K562 (cell line): Measurements from ENCODE around the gene ATF7IP. TPM values are rescaled to one million over a fixed set of nuclear protein-coding genes. Genes with fewer than 3 reads are reported as not detected.

Source experiments
- ATAC-seq: fragments of 200-7000 bp; cut with Tn5 transposase; 3 replicates; pipeline ENCODE4 v1.9.1; 2020; ENCODE audit warnings: moderate library complexity
- BruUV-seq: library from RNA; stranded (reverse); fragments of 400-500 nt; replicated peaks from 2 replicates; lab custom pipeline; 2021; lab: Mats Ljungman, UMichigan
- CTCF ChIA-PET: fragments of 300-600 bp; formaldehyde crosslinking; extraction: SDS; loops from one replicate; lab custom pipeline; 2021; ENCODE audit warnings: low intra/inter-chr PET ratio; lab: Yijun Ruan, JAX
- POLR2A ChIA-PET: fragments of 300-600, 350-650 bp; sonication (Branson Sonifier 250); formaldehyde crosslinking; extraction: SDS; loops from one replicate; lab custom pipeline; 2021; ENCODE audit warnings: antibody characterized with exemption, inconsistent platforms; lab: Yijun Ruan, JAX
- DNase-seq, 4 experiments: peaks; one replicate each; pipeline versions ENCODE4 v3.0.0 to v3.0.0-alpha.2; 2011 to 2018; ENCODE audit warnings: low spot score in 3 of 4, mixed read lengths in 3 of 4; ENCODE audit errors: extremely low read depth in 1 of 4
- FAIRE-seq: peaks from 2 replicates; lab custom pipeline; 2011; peaks lifted over from hg19 to GRCh38; lab: Jason Lieb, UNC
- H2AFZ ChIP-seq: 2 replicates; pipeline ENCODE4 v1.6.0; 2011; ENCODE audit warnings: low read depth, low read length, control low read depth, inconsistent platforms
- H3K27ac ChIP-seq: fragments of 200-600 bp; 3 replicates; pipeline ENCODE4 v1.8.0; 2011; ENCODE audit warnings: low read depth, mild to moderate bottlenecking, control low read depth, inconsistent platforms, low read length, moderate library complexity, mixed read lengths; ENCODE audit errors: extremely low read depth
- H3K27me3 ChIP-seq, 2 experiments: fragments of 300-600 bp in 1 of 2; 2 replicates in 1 of 2; 3 replicates in 1 of 2; pipeline versions ENCODE4 v1.6.0 to v1.8.0; 2011; ENCODE audit warnings: inconsistent platforms in 2 of 2, low read length in 2 of 2, mild to moderate bottlenecking in 1 of 2, mixed read lengths in 1 of 2, moderate library complexity in 1 of 2; ENCODE audit not compliant: control insufficient read depth in 2 of 2, insufficient read depth in 2 of 2
- H3K36me3 ChIP-seq: fragments of 300-600 bp; 3 replicates; pipeline ENCODE4 v1.8.0; 2011; ENCODE audit warnings: mild to moderate bottlenecking, low read length, inconsistent platforms; ENCODE audit not compliant: control insufficient read depth, insufficient read depth
- H3K4me1 ChIP-seq, 2 experiments: fragments of 200-600 bp in 1 of 2; replicated peaks in 1 of 2; 2 replicates in 1 of 2; 3 replicates in 1 of 2; pipeline versions ENCODE4 v1.5.1 to v1.8.0; 2011; ENCODE audit warnings: inconsistent platforms in 2 of 2, low read length in 2 of 2, mild to moderate bottlenecking in 1 of 2, mixed read lengths in 1 of 2, moderate library complexity in 1 of 2; ENCODE audit not compliant: control insufficient read depth in 2 of 2, insufficient read depth in 2 of 2
- H3K4me2 ChIP-seq: 2 replicates; pipeline ENCODE4 v1.6.1; 2011; ENCODE audit warnings: low read length, control low read depth, inconsistent platforms, mixed read lengths; ENCODE audit not compliant: insufficient read depth
- H3K4me3 ChIP-seq: fragments of 200-600 bp; sonication (generic), shearing (Covaris generic); 2 replicates; pipeline ENCODE4 v1.5.1; 2016; ENCODE audit warnings: control low read depth, inconsistent platforms
- H3K79me2 ChIP-seq: fragments of 200-600 bp; 3 replicates; pipeline ENCODE4 v1.8.0; 2011; ENCODE audit warnings: low read length, inconsistent platforms; ENCODE audit not compliant: control insufficient read depth, insufficient read depth
- H3K9ac ChIP-seq, 2 experiments: 2 replicates each; pipeline versions ENCODE4 v1.6.0 to v1.6.1; 2011; ENCODE audit warnings: low read depth in 2 of 2, low read length in 2 of 2, control low read depth in 1 of 2, inconsistent platforms in 1 of 2, mild to moderate bottlenecking in 1 of 2, mixed read lengths in 1 of 2; ENCODE audit not compliant: insufficient read depth in 1 of 2
- H3K9me1 ChIP-seq: one replicate; pipeline ENCODE4 v1.6.0; 2011; ENCODE audit warnings: inconsistent platforms, mild to moderate bottlenecking, low read length, moderate library complexity; ENCODE audit not compliant: control insufficient read depth, insufficient read depth
- H3K9me3 ChIP-seq: replicated peaks from 2 replicates; pipeline ENCODE4 v1.5.1; 2011; ENCODE audit warnings: low read depth, low read length, inconsistent platforms; ENCODE audit not compliant: control insufficient read depth, insufficient read depth
- H4K20me1 ChIP-seq: replicated peaks from 2 replicates; pipeline ENCODE4 v1.6.1; 2011; ENCODE audit warnings: low read length, inconsistent platforms, mixed read lengths; ENCODE audit not compliant: control insufficient read depth, insufficient read depth
- ARID2 ChIP-seq: fragments of 450-650 bp; IDR thresholded peaks from 2 replicates; pipeline ENCODE4 v1.6.1; 2017; ENCODE audit warnings: antibody characterized with exemption, mild to moderate bottlenecking
- CC2D1A ChIP-seq: fragments of 450-650 bp; IDR thresholded peaks from 2 replicates; pipeline ENCODE4 v1.6.1; 2017; ENCODE audit warnings: mild to moderate bottlenecking
- NR2F6 ChIP-seq: fragments of 450-650 bp; formaldehyde crosslinking; IDR thresholded peaks from 2 replicates; pipeline ENCODE4 v1.4.0; 2020; ENCODE audit warnings: mild to moderate bottlenecking
- RAD21 ChIP-seq, 2 experiments: fragments of 250-450 bp in 1 of 2; fragments of 450-650 bp in 1 of 2; sonication (Bioruptor Pico) in 1 of 2; formaldehyde crosslinking in 1 of 2; IDR thresholded peaks in 1 of 2; conservative IDR thresholded peaks in 1 of 2; 2 replicates each; pipeline versions ENCODE4 v1.4.0 to v1.8.0; 2020 to 2022; ENCODE audit warnings: mild to moderate bottlenecking in 2 of 2, moderate library complexity in 1 of 2
- SMC3 ChIP-seq: conservative IDR thresholded peaks from 2 replicates; pipeline ENCODE4 v1.6.1; 2011; ENCODE audit warnings: low read depth, low read length, improper control_type of control experiment; ENCODE audit not compliant: insufficient read depth
- ZNF75A ChIP-seq: fragments of 450-650 bp; formaldehyde crosslinking; IDR thresholded peaks from 2 replicates; pipeline ENCODE4 v1.4.0; 2020; ENCODE audit warnings: mild to moderate bottlenecking
- WGBS: fragments of 100-300 bp; shearing (Covaris generic); methylation state at CpG from one replicate; pipeline ENCODE4 v1.1.6; 2016; ENCODE audit warnings: low coverage, mixed read lengths; ENCODE audit not compliant: insufficient coverage; ENCODE audit errors: missing lambda C conversion rate; 5-methylcytosine and 5-hydroxymethylcytosine counted together
- in situ Hi-C: fragments of 300-500 bp; cut with MboI; formaldehyde crosslinking; loops from 4 replicates; pipeline ENCODE4 v1.15.0; 2018; ENCODE audit warnings: inconsistent platforms, mixed read lengths
- intact Hi-C: fragments of 100-400 bp; cut with micrococcal nuclease; formaldehyde crosslinking; loops from 2 replicates; pipeline ENCODE4 v1.14.2; 2022
- polyA plus RNA-seq, 8 experiments: library from polyadenylated mRNA; depleted of rRNA in 4 of 8; stranded (reverse) in 5 of 8; unstranded in 3 of 8; fragments of >200 nt; fragmentation: Nextera tagmentation in 2 of 8; fragmentation: Illumina TruSeq in 1 of 8; extraction: Ambion mirVana in 2 of 8; extraction: Trizol in 1 of 8; gene quantifications; 2 replicates each; pipeline versions ENCODE4 v1.2.1 to v1.2.3, GENCODE V29; 2011 to 2014; ENCODE audit warnings: inconsistent platforms in 1 of 8, missing spikeins in 1 of 8
- total RNA-seq, 7 experiments: library from RNA; depleted of rRNA in 6 of 7; stranded (reverse); fragments of >200 nt in 6 of 7; fragmentation: Illumina TruSeq in 2 of 7; extraction: Trizol in 2 of 7; gene quantifications; 2 replicates each; pipeline versions ENCODE4 v1.2.1 to v1.2.3, GENCODE V29; 2011 to 2021; ENCODE audit warnings: low replicate concordance in 1 of 7
- TF ChIP-seq, protein P1 (sequence below), 2 experiments: fragments of 450-650 bp; formaldehyde crosslinking in 1 of 2; IDR thresholded peaks; 2 replicates each; pipeline versions ENCODE4 v1.4.0 to v1.6.1; 2014 to 2020; ENCODE audit warnings: mild to moderate bottlenecking in 2 of 2, borderline replicate concordance in 1 of 2, low read depth in 1 of 2
- TF ChIP-seq, protein P2 (sequence below), 3 experiments: IDR thresholded peaks in 2 of 3; conservative IDR thresholded peaks in 1 of 3; 2 replicates each; pipeline ENCODE4 v1.5.1; 2011 to 2012; ENCODE audit warnings: low read length in 3 of 3, mild to moderate bottlenecking in 3 of 3, control low read depth in 2 of 3, improper control_type of control experiment in 1 of 3, inconsistent platforms in 1 of 3, low read depth in 1 of 3, mixed read lengths in 1 of 3, moderate library complexity in 1 of 3; ENCODE audit not compliant: insufficient read depth in 2 of 3

The ATF7IP gene
- total and polyA plus RNA-seq, 9 of the 15 experiments (the other 6 are each of a cell fraction or from before 2014, with no cell fraction given), result 2.8 to 27.1 (median 11.0) TPM

- H3K79me2 ChIP-seq, result peaks cover 10% of the 10 kb centered on the region; the same call in 2 of the 3 replicates
- POLR2A ChIA-PET, result interaction anchor here (0.6 to 1.0 kb wide), 2 partner anchors 197 to 244 kb away, joined by 3 read pairs; no protein-coding TSS in a partner anchor
Measured at GRCh38 chr12:14454098-14454907, 88.8 kb downstream of the ATF7IP start.

More at GRCh38 chr12:14454098-14454907, 88.8 kb downstream of the ATF7IP start:
- ATAC-seq (peak; percentile 91), DNase-seq (peak; percentile 12 to 50 (median 28)), FAIRE-seq (peak; percentile 65)
- H3K9me1 ChIP-seq, result no peaks in the 10 kb centered on the region
- no peak for TF ChIP-seq ZNF75A (CRISPR knock-in tag)
- TF ChIP-seq NR2F6 (CRISPR knock-in tag), result no peak
- TF ChIP-seq CC2D1A, result peak; percentile 37; the same call in 1 of the 2 replicates
- TF ChIP-seq, protein P1, sequence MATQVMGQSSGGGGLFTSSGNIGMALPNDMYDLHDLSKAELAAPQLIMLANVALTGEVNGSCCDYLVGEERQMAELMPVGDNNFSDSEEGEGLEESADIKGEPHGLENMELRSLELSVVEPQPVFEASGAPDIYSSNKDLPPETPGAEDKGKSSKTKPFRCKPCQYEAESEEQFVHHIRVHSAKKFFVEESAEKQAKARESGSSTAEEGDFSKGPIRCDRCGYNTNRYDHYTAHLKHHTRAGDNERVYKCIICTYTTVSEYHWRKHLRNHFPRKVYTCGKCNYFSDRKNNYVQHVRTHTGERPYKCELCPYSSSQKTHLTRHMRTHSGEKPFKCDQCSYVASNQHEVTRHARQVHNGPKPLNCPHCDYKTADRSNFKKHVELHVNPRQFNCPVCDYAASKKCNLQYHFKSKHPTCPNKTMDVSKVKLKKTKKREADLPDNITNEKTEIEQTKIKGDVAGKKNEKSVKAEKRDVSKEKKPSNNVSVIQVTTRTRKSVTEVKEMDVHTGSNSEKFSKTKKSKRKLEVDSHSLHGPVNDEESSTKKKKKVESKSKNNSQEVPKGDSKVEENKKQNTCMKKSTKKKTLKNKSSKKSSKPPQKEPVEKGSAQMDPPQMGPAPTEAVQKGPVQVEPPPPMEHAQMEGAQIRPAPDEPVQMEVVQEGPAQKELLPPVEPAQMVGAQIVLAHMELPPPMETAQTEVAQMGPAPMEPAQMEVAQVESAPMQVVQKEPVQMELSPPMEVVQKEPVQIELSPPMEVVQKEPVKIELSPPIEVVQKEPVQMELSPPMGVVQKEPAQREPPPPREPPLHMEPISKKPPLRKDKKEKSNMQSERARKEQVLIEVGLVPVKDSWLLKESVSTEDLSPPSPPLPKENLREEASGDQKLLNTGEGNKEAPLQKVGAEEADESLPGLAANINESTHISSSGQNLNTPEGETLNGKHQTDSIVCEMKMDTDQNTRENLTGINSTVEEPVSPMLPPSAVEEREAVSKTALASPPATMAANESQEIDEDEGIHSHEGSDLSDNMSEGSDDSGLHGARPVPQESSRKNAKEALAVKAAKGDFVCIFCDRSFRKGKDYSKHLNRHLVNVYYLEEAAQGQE (IDR thresholded peaks at IDR 0.05; ENCODE audit: borderline replicate concordance), result peak; percentile 69
- TF ChIP-seq, protein P1 (CRISPR knock-in tag; IDR thresholded peaks at IDR 0.05; ENCODE audit: low read depth), result no peak
- peak; percentile 31 to 86 for TF ChIP-seq RAD21 (CRISPR knock-in tag; conservative IDR thresholded peaks at IDR 0.05 in 1 of 2, IDR thresholded peaks at IDR 0.05 in 1 of 2)
- TF ChIP-seq SMC3, result peak; percentile 59
- TF ChIP-seq, protein P2, sequence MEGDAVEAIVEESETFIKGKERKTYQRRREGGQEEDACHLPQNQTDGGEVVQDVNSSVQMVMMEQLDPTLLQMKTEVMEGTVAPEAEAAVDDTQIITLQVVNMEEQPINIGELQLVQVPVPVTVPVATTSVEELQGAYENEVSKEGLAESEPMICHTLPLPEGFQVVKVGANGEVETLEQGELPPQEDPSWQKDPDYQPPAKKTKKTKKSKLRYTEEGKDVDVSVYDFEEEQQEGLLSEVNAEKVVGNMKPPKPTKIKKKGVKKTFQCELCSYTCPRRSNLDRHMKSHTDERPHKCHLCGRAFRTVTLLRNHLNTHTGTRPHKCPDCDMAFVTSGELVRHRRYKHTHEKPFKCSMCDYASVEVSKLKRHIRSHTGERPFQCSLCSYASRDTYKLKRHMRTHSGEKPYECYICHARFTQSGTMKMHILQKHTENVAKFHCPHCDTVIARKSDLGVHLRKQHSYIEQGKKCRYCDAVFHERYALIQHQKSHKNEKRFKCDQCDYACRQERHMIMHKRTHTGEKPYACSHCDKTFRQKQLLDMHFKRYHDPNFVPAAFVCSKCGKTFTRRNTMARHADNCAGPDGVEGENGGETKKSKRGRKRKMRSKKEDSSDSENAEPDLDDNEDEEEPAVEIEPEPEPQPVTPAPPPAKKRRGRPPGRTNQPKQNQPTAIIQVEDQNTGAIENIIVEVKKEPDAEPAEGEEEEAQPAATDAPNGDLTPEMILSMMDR (IDR thresholded peaks at IDR 0.05 in 2 of 3, conservative IDR thresholded peaks at IDR 0.05 in 1 of 3; ENCODE audit: insufficient read depth in 2 of 3, low read depth in 1 of 3, low read length in 3 of 3), result peak; percentile 63 to 98 (median 90)
- peak; percentile 43; the same call in 1 of the 2 replicates for TF ChIP-seq ARID2
- no peak overlapping the region for H3K9ac ChIP-seq
- H3K36me3 ChIP-seq, result peaks cover 36% of the 10 kb centered on the region
- in situ Hi-C loops (no loop called here), intact Hi-C loops (loop anchor here (1.0 to 5.0 kb wide), 2 partner anchors 197 to 267 kb away; no protein-coding TSS in a partner anchor)
- no peaks in the 10 kb centered on the region for H3K27me3 ChIP-seq
- no peaks in the 10 kb centered on the region for H3K9me3 ChIP-seq
- H3K4me1 ChIP-seq, result no peaks in the 10 kb centered on the region
- H3K27ac ChIP-seq, result no peak overlapping the region
- 56% methylated on average over 2 of the region's 2 CpGs for WGBS
- BruUV-seq, result no TSS peak
- H4K20me1 ChIP-seq, result no peaks in the 10 kb centered on the region
- H3K4me3 ChIP-seq, result no peak overlapping the region
- CTCF ChIA-PET, result interaction anchor here (0.6 to 2.1 kb wide), 3 partner anchors 52 to 269 kb away, joined by 3 to 15 read pairs (median 5); no protein-coding TSS in a partner anchor
- H3K4me2 ChIP-seq, result no peak overlapping the region
- H2AFZ ChIP-seq, result no peak overlapping the region
